NCI-H2107 (cell line): ENCODE measurements around the gene BCO1.

Source experiments
- DNase-seq: peaks from one replicate; lab custom pipeline; 2025; lab: John Stamatoyannopoulos, UW

Gene BCO1

GRCh38 chr16:81232740-81233367 is 5.6 kb upstream of the BCO1 start:
- DNase-seq, result no peak

DNA sequence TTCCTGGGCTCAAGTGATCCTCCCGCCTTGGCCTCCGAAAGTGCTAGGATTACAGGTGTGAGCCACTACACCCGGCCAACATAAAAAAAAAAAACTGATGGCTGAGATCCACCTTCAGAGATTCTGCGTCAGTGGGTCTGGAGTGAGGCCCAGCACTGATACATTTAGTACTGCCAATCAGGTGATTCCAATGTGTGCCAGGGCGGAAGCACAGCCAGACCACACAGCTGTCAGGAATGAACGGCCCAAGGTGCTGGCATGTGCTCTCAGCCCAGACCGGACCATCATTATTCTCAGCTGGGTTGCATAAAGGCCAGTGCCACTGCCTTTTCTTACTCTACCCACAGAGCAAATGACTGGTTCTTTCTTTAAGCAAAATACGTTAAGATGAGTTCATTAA is 1.2 kb upstream of the BCO1 start:
- no peak for DNase-seq

GRCh38 chr16:81237942-81238295 is 570 bp upstream of the BCO1 start:
- DNase-seq, result no peak

DNA sequence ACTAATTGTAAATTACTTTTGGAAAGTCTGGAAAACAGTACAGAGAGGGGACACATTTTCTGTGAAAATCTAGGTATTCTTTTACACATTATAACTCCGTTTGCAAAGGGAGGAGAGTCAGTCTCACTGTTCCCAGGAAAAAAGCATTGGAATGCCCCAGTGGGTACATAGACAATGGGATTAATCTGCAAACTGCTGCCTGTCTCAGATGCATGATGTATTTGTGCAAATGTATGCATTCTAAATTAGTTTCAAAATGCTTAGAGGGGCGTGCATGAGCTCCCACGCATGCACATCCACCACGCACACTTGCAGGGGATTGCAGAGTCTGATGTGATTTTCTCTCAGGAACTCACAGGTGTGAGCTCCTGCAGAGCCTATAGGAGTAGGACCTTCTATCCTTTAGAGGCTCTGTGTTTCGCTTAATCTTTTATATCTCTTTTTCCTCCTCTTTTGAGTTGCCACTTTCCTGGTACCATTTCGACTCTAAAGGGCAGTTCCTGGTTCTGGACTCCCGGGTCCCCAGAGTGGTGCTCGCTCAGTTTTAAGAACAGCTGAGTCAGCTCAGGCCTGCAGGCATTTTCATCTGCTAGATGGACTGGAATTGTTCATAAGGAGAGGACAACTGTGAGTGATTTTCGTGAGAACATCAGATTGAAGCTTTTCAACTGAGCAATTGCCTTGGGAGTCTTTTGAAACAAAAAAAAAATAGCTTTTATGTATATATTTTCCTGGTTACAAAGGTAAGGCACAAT is 1.1 kb downstream of the BCO1 start:
- DNase-seq, result no peak

- DNase-seq, result no peak
Observed at GRCh38 chr16:81241706-81242105, 3.2 kb downstream of the BCO1 start.

GRCh38 chr16:81242977-81243618 is 4.6 kb downstream of the BCO1 start:
- no peak for DNase-seq

DNA sequence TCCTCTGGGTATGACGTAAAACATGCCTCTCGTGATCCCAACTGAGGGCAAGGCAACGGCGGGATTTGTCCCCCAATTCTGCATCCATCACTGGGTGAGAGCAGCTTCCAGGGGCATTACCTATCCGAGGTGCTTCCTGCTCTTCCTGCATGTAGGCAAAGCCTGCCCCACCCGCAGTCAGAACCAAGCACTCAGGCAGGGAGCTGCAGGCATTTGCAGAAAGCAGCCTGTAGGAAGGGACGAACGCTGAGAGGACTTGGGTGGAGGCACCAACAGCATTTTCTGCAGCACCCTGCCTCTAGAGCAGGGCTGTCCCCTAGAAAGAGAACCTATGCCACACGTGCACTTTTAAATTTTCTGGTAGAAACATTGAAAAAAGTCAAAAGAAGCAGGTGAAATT is 5.5 kb downstream of the BCO1 start:
- DNase-seq, result no peak

DNA sequence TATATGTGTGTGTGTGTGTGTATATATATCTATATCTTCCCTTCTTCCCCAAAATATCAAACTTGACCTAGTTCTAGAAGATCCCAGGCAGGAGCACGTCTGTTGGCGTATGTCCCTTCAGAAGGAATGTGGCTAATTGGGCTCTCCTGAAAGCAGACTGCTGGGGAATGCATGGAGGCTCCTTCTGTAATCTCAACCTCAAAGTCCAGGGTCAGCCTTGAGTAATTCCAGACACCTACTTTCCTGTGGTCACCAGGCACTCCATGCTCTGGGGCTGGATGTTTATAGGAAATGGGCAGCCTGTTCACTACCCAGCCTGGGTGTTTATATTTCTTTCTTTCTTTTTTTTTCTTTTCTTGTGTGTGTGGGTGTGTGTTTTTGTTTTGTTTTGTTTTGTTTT is 13.4 kb downstream of the BCO1 start:
- DNase-seq, result no peak

DNA sequence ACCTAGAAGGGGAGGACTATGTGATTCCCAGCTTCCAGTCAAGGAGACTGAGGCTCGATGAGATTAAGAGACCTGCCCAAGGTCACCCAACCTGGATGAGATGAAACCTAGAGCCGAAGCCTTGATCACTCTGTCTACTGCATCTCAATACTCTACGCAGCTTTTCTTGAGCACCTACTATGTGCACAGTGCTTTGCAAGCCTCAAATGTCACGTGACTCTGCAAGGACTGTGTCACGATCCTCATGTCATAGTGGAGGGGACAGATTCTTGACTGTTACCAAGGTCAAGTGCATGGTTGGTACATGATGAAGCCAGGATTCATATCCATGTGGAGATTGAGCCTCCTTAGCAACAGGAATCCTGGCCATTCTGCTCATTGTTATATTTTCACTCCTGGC is 14.7 kb downstream of the BCO1 start:
- DNase-seq, result no peak

- DNase-seq, result no peak
Observed at GRCh38 chr16:81254922-81255526, 16.5 kb downstream of the BCO1 start.

DNA sequence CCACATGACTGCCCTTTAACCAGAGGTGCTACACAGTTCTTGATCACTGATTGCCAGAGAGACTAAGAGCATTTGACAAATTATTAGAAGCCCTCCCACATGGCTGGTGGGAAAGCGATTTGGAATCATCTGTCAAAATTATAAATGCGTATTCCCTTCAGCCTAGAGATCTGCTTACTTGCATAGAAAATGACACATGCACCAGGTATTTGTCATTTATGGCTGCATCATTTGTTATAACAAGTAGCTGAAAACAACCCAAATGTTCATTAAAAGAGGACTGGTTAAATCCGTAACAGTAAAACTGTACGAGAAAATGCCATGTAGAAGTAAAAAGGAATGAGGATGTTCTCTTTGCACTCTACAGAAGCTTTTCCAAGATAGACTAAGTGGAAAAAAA is 21.4 kb downstream of the BCO1 start:
- no peak for DNase-seq

DNA sequence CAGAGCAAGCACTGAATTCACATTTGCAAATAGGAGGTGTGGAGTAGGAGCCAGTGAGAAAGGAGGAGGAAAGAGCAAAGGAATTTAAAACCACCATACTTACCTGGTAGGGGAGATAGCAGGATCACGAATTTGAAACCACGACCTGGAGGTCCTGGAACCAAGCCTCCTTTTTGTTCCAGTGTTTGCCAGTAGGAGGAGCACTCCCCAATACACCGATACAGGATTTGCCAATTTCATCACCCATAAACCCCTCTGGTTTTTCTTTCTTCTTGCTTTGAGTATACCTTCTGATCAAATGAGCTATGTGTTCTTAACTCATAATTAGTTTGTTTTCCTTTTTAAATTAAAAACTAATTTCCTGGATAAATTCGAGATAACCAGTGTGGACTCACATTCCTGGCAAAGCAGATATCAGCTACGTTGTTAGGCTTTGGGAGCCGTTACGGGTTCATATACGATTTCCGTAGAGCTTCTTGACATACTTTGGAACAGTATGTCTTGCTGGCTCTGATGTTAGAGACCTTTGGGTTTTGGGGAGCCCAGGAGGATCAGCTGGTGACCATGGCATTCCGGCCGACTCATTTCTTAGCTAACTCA is 22.7 kb downstream of the BCO1 start:
- no peak for DNase-seq

DNA sequence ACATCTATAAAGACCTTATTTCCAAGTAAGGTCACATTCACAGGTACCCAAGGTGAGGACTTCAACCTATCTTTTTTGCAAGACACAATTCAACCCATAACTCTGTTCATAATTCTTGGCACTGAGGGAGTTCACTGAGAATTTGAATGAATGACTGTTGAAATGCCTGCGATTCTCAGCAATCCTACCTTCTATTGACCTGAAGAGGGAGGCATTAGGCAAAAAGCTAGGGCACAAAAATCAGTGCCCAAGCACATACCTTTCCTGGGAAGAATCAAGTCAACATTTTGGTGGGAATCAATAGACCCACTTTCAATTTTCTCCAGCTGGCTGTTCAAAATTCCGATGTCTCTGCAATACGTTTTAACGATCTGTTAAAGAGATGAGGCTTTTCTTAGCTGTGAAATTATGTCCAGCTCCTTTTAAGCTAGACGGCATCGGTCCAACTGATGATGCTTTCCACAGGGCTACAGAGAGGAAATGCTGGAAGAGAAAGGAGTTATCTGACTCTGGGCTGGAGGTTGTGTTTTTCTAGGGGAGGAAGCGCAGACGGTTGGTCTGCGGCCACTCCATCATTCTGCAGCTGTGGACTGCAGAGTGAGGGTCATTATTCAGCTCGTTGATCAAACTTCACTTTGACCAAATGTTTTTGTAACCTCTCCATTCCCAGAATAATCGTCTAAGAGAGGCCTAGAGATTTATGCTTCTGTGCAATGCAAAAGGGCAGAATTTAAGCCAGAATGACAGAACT is 25.2 kb downstream of the BCO1 start:
- no peak for DNase-seq

GRCh38 chr16:81264386-81264785 is 25.9 kb downstream of the BCO1 start:
- DNase-seq, result no peak

- no peak for DNase-seq
Observed at GRCh38 chr16:81265052-81265451, 26.6 kb downstream of the BCO1 start.

- DNase-seq, result no peak
Observed at GRCh38 chr16:81265658-81266451, 27.4 kb downstream of the BCO1 start.

GRCh38 chr16:81266680-81267095 is 28.2 kb downstream of the BCO1 start:
- DNase-seq, result peak; percentile 56

GRCh38 chr16:81268509-81268908 is 30.0 kb downstream of the BCO1 start:
- DNase-seq, result no peak

DNA sequence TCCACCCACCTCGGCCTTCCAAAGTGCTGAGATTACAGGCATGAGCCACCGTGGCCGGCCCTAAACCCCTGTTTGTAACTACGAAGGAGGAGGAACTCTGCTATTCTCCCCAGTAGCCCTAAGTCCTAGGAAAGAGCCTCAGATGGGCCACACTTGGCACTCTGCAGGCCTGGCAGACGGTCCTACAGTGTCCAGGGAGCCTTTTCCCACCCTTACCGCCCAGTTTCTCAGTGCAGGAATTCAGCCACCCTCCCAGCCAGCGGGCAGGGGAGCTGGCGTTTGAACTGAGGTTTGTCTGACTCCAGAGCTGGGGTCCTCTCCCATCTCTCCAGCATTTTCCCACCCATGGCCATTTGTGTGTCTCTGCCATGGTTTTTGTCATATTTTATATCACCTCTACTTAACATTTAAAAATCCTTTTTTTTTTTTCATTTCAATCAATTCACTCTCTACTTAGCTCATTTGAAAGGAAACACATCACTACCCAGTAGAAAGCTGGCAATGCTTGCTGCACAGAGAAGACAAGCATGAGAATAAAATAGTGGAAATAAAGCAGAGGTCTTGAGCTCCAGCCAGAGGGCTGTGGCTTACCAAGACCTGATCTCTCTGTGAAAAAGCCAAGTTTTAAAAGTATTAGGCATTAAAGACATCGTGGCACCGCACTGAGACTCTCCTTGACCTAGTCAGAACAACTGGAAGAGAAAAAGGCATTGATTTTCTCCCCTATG is 34.9 kb downstream of the BCO1 start:
- DNase-seq, result no peak

DNA sequence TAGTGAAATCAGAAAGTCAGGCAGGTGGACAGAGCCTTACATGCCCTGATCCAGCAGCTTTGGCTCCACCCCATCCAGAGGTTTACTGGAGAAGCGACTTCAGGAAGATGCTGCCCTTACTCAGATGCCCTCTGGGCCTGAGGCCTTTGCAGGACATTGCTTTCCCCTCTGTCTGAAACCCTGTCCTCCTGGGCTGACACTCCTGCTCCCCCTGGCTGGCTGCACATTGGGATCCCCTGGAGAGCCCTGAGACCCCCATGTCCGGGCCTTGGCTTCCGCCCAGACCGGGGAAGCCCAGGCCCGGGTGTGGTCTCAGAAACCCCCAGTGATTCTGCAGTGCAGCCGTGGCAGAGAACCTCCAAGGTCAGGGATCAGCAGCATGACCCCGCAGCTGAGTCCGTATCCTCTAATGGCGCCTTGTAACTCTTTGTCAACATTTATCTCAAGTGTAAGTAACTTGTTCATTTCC is 36.6 kb downstream of the BCO1 start:
- DNase-seq, result no peak
